HL-60/S4 (cell line): ENCODE results near the gene HS1BP3.

Experiments used
- in situ Hi-C: fragments of 300-500 bp; cut with MboI; formaldehyde crosslinking; loops from 2 replicates; pipeline ENCODE4 v1.14.3; 2022; ENCODE audit warnings: low sequenced_read_pairs

The HS1BP3 gene

DNA sequence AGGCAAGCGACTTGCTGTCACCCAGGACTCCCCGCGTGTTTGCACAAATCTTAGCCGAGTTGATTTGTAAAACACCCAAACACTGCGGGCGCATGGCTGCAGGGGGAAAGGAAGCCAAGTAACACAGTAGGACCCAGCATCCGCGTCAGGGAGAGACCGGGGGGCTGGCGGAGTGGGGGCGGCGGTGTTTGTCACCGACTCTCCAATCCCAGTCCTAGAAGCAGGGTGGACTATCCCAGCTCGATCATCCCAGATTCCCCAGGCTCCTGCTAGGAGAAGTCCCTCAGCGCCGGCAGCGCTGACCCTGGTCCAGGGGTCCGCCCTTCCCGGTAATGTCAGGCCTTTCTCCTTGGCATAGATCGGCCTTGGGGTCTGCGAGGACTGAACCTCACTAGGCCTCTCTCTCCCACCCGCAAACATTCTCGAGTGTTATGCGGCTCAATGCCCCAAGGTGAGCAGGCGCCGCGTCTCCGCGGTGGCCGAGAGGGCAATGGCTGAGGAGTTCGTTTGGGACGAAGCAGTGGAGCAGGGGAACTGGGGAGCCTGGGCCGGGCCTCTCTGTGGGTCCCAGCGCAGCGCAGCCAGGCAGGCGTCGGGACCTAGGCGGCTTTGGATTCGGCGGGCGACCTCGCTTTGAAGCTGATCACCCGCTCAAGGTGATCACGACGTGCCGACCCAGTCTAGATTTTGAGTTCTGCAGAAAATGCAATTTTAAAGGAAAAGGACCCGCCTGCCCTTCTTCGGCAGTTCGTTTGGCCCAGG, 14.5 kb upstream of the HS1BP3 start:
- in situ Hi-C loops: loop anchor here (25.0 kb wide), 3 partner anchors 297 to 647 kb away; no protein-coding TSS in a partner anchor

- in situ Hi-C loops: loop anchor here (25.0 kb wide), 3 partner anchors 298 to 648 kb away; no protein-coding TSS in a partner anchor
Observed at GRCh38 chr2:20664431-20665242, 13.7 kb upstream of the HS1BP3 start.

DNA sequence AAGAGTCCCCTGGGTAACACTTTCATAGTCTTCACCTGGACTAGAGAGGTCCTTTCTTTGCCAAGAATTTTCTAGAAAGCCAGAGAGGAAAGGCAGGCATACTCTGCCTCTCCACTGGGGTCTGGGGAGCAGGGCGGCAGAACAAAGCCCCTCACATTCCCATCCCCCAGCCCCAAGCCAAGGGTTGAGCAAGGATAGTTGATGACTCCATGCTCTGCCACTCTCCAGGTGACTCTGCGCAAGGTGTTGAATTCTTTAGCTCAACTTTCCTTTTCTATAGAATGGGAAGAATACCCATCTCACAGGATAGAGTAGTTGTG, 13.1 kb upstream of the HS1BP3 start:
- in situ Hi-C loops: loop anchor here (25.0 kb wide), 3 partner anchors 298 to 648 kb away; no protein-coding TSS in a partner anchor

GRCh38 chr2:20663196-20664070, 12.5 kb upstream of the HS1BP3 start:
- in situ Hi-C loops: loop anchor here (25.0 kb wide), 3 partner anchors 299 to 649 kb away; no protein-coding TSS in a partner anchor

DNA sequence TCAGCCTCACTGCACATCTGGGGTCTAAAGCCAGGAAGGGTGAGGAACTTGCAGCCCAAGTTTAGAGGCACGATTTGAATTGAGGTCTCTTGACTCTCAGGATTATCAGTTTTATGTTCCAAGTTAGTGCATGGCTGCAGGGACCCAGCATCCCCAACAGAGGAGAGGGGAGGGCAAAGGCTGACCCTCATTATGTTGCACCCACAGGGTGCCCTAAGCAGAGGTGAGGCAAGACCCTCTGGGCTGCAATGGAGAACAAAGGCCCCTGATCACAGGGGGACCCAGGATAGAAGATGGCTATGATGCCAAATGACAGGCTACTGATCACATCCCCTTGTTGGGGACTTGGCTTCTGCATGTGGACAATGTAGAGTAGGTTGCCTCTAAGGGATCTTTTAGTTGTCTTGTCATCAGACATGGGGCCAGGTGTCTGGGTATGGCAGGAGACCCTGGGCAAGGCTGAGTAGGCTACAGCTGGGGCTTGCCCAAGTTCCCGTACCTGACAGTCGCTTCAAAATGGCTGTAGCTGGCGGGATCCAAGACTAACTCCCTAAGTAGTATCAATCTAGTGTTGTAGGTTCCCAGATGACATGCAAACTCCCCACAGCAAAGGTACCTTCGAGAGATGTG, 11.5 kb upstream of the HS1BP3 start:
- in situ Hi-C loops: loop anchor here (25.0 kb wide), 3 partner anchors 300 to 650 kb away; no protein-coding TSS in a partner anchor

DNA sequence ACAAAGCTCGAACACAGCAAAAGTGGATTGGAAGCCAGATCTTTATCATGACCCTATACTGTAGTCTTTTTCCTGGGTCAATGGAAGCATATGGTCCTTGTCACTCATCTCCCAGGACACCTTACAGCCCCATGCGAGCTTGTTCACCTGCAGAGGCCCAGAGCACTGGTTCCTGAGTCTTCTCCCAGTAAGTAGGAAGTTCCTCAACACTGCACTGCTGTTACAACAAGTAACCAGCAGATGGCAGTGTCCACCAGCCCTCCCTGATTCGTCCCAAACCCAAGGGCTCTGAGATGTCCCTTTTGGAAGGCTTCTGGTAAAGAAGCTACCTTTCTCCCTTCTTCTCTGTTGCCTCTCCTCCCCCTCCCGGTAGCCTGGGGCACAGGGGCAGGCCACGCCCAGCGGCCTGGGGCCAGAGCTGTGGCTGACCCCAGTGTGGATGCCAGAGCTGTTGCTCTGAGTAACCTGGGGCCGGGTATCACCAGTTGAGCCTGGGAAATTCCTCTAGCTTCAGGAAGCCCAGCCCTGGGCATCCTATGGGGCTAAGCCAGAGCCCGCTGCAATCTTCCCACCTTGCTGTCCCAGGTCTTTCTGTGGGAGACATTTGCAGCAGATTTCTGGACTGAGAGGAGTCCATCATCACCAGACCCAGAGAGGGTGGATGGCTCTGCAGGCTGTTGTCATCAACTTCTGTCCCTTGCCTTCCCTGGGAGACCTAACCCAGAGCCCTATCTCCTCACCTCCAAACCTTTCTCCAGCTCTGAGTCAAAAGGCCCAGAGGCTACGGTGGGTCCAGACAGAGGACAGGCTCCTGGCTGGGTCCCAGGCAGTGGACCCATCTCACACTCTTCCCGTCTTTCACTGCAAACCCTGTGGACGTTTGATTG, 10.8 kb upstream of the HS1BP3 start:
- in situ Hi-C loops: loop anchor here (25.0 kb wide), 3 partner anchors 301 to 651 kb away; no protein-coding TSS in a partner anchor

- in situ Hi-C loops: loop anchor here (25.0 kb wide), 3 partner anchors 302 to 652 kb away; no protein-coding TSS in a partner anchor
Observed at GRCh38 chr2:20660506-20661420, 9.9 kb upstream of the HS1BP3 start.

GRCh38 chr2:20657522-20658235, 6.8 kb upstream of the HS1BP3 start:
- in situ Hi-C loops: loop anchor here (25.0 kb wide), 3 partner anchors 305 to 655 kb away; no protein-coding TSS in a partner anchor

- in situ Hi-C loops: loop anchor here (25.0 kb wide), 3 partner anchors 306 to 656 kb away; no protein-coding TSS in a partner anchor
Observed at GRCh38 chr2:20656561-20656960, 5.7 kb upstream of the HS1BP3 start.

- in situ Hi-C loops: loop anchor here (25.0 kb wide), 3 partner anchors 308 to 658 kb away; no protein-coding TSS in a partner anchor
Observed at GRCh38 chr2:20654535-20654813, 3.6 kb upstream of the HS1BP3 start.

DNA sequence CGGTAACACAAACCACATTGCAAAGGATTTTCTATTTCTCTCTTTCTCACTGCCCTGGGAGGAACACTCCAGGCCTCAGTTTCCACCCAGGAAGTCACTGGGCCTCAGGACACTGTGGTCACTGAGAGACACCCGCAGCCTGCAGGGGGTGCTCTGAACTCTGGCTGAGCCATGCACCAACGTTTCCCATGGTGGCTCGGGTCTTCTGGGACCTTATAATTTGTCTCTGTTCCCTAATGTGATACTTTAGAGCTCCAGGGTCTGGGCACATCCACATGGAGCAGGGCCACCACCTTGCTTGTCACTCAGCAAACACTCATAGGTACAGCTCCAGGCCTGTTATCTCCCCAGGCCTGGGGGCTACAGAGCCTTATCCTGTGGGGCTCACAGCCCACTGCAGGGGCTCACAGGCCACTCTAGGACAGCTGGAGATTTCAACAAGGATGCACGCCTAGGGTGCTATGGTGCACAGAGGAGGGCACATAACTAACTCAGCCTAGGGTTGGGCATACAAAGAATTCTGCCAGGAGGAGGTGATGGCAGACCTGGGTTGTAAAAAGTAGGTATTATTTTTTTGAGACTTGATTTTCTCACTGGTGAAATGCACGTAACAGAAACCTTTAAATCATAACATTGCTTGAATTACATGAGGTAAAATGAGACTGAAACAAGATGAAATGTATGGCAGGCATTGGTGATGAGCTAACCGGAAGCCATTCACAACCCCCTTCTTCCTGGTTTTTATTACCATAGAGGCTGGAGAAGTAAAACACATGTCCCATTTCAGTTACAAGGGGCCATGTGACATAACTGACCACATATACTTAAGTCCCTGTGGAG, 3.0 kb upstream of the HS1BP3 start:
- in situ Hi-C loops: loop anchor here (25.0 kb wide), 3 partner anchors 308 to 658 kb away; no protein-coding TSS in a partner anchor

DNA sequence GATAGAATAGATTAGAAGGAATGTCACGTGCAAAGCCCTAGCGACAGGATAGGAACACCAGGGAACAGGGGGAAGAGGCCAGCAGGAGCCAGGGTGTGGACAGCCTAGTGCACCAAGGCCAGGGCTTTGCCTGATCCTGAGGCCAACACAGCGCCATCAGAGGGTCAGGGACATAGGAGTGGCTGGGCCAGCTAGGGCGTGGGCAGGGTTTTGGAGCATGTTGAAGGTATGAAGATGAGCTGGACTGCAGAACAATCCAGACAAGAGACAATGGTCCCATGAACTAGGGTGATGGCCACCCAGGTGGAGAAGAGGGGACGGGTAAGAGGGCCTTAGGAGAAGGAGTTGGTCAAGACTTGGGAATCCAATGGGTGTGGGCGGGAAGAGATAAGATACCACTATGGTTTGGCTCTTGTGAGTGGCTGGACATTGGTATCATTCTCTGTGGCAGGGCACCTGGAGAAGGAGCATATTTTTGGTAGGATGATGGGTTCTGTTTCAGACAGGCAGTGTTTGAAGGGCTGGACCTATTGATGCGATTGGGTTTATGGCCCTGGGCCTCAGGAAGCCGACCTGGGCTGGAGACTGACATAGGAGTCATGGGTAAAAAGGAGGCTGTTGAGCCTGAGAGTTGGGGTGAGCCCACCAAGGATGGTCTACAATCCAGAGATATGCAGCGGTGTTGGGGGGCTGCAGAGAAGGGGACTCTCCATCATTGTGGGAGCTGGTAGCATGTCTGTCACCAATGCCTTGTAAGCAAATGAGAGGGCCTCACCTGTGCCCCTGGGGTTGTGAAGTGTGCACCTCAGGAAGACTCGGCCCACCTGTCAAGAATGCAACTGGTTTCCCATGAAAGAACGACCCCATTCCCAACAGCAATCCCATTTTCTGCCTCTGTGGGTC, 2.0 kb upstream of the HS1BP3 start:
- in situ Hi-C loops: loop anchor here (25.0 kb wide), 3 partner anchors 309 to 659 kb away; no protein-coding TSS in a partner anchor

DNA sequence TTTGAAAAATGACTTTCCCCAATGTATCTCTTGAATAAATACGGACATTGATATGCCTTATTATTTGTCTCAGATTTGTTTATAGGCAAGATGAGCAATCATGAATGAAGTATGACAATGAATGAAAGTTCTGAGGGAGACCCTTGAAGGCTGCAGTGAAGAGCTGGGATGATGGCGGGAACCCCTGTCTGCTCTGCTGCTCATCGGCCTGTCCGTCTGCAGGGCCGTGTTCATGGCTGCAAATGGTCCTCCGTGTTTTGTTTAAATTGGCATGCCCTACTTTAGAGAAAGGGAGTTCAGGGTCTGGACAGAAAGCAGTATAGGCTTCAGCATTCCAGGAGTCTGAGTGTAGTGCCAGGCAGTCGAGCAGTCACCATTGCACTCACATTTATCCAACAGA, 1.2 kb upstream of the HS1BP3 start:
- in situ Hi-C loops: loop anchor here (25.0 kb wide), 3 partner anchors 310 to 660 kb away; no protein-coding TSS in a partner anchor

GRCh38 chr2:20651731-20652099, 817 bp upstream of the HS1BP3 start:
- in situ Hi-C loops: loop anchor here (25.0 kb wide), 3 partner anchors 311 to 661 kb away; no protein-coding TSS in a partner anchor

GRCh38 chr2:20650393-20650876, 463 bp downstream of the HS1BP3 start:
- in situ Hi-C loops: loop anchor here (25.0 kb wide), 3 partner anchors 312 to 662 kb away; no protein-coding TSS in a partner anchor
